Prostate gland (tissue), 2 donors: ENCODE results near the gene PAPSS2.

ENCODE experiments used
- POLR2A ChIP-seq: fragments of 450-650 bp; IDR thresholded peaks from one replicate; pipeline ENCODE4 v1.6.1; 2016; ENCODE audit warnings: antibody characterized with exemption, mild to moderate bottlenecking
- TF ChIP-seq, protein P1 (sequence below), 4 experiments: fragments of 200-600 bp in 2 of 4; fragments of 450-650 bp in 2 of 4; sonication (generic) in 2 of 4; IDR thresholded peaks; 1 replicate in 3 of 4; 2 replicates in 1 of 4; pipeline ENCODE4 v1.5.1; 2016 to 2019; ENCODE audit warnings: antibody characterized with exemption in 4 of 4, mild to moderate bottlenecking in 2 of 4, moderate library complexity in 2 of 4

DNA sequence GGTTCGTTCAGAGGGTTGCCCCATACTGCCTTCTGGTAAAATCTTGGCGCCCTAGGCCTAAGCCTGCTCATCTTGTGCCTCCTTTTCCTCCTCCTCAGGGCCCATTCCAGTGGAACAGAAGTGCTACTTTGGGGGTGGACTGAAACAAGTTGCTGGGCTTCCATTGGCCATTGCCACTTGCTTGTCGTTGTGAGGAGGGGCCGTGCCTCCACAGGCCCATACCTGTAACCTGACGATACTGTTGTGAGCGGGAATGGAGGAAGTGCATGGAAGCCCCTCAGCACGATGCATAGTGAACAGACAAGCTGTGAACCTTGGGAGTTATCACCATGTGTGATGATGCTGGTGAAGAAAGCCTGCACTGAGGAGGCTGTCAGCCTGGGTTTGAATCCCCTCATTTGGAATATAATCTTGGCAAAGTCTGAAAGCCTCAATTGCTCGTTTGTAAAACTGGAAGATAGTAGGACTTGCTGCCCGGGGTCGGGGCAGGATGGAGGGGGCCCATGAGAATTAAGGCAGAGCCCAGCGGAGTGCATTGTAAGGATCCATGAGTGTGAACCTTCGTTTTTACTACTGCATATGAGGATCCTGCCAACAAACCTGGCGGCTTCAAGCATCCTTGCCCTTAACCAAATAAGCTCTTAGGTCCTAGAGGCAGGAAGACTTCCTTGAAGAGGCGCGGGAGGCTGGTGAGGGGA is 671 bp upstream of the PAPSS2 start:
- TF ChIP-seq, protein P1, sequence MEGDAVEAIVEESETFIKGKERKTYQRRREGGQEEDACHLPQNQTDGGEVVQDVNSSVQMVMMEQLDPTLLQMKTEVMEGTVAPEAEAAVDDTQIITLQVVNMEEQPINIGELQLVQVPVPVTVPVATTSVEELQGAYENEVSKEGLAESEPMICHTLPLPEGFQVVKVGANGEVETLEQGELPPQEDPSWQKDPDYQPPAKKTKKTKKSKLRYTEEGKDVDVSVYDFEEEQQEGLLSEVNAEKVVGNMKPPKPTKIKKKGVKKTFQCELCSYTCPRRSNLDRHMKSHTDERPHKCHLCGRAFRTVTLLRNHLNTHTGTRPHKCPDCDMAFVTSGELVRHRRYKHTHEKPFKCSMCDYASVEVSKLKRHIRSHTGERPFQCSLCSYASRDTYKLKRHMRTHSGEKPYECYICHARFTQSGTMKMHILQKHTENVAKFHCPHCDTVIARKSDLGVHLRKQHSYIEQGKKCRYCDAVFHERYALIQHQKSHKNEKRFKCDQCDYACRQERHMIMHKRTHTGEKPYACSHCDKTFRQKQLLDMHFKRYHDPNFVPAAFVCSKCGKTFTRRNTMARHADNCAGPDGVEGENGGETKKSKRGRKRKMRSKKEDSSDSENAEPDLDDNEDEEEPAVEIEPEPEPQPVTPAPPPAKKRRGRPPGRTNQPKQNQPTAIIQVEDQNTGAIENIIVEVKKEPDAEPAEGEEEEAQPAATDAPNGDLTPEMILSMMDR (IDR thresholded peaks at IDR 0.05), result no peak
- TF ChIP-seq POLR2A, result no peak
